HG02642 (cell line): Measurements from ENCODE around the gene MED15.

ENCODE experiments used
- ATAC-seq: cut with Tn5 transposase; IDR thresholded peaks from one replicate; pipeline ENCODE4 v1.9.1; 2021; ENCODE audit warnings: mild to moderate bottlenecking; ENCODE audit not compliant: unreplicated experiment, poor library complexity

Gene MED15

GRCh38 chr22:20635227-20635591 lies 127.8 kb downstream of the MED15 start:
- no peak for ATAC-seq

DNA sequence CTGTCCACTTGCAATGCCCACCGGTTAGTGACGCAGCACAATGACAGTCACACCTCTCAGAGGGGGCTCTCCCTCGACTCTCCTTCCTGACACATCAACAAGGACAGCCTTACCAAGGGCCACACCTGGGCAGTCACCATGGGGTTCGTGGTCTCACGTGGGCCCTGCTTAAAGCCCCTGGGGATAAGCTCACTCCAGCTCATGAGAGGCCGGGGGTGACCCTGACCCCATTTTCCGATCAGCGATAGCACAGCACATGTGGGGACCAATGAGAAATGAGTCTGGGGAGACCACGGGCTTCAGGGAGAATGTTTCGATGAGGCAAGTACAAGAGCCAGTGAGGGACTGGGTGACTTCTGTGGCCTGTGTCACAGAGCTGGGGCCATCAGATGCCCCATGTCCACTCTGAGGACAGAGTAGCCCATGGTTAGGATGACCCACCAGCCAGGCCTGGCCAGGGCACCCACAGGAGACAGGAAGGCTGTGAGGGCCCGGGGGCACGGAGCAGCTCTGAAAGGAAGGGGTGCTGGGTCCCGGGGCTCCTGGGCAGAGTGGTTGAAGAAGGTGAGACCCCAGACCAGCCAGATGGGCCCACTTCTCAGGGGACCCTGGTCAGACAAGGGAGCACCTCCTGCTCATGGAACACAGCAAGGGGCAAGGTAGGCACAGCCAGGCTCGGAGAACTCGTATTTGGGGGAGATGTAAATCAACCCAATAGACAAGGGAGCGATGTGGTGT lies 128.8 kb downstream of the MED15 start:
- ATAC-seq, result no peak

- no peak for ATAC-seq
These were observed 129.5 kb downstream of the MED15 start for GRCh38 chr22:20636945-20637344.
